ENCODE data around the gene KRT33B. TPM values are rescaled to one million over a fixed set of nuclear protein-coding genes. Genes with fewer than 3 reads are reported as not detected.

The KRT33B gene
- total RNA-seq, result not detected

- H3K27me3 ChIP-seq, result no peaks in the 10 kb centered on the region
- no peak for DNase-seq (ENCODE audit: low spot score in 2 of 2)
- H3K4me3 ChIP-seq, result no peak within 1 kb of the TSS
- H3K36me3 ChIP-seq, result no peaks in the 10 kb centered on the region
- no peaks in the 10 kb centered on the region for H3K4me1 ChIP-seq
- no peaks in the 10 kb centered on the region for H3K9me3 ChIP-seq
- intact Hi-C loops (cut with DNase I), result no loop called here
- TF ChIP-seq CTCF (IDR thresholded peaks at IDR 0.05), result no peak
- H3K27ac ChIP-seq, result no peak within 1 kb of the TSS
Measured at GRCh38 chr17:41369713-41370112, at the start of gene KRT33B. Gene KRT33B, minus strand, starts transcription at chr17:41369813. Its CDS starts 63 bp downstream, at chr17:41369750.

GRCh38 chr17:41418116-41418860 lies 48.7 kb upstream of the KRT33B start:
- H3K36me3 ChIP-seq, result no peaks in the 10 kb centered on the region
- intact Hi-C loops (cut with DNase I), result no loop called here
- no peak overlapping the region for H3K4me3 ChIP-seq
- DNase-seq (ENCODE audit: low spot score in 2 of 2), result no peak
- H3K4me1 ChIP-seq, result peaks cover 0 to 9% of the 10 kb centered on the region in 2 donors
- TF ChIP-seq CTCF (IDR thresholded peaks at IDR 0.05), result no peak
- H3K27me3 ChIP-seq, result no peaks in the 10 kb centered on the region
- H3K9me3 ChIP-seq, result no peaks in the 10 kb centered on the region
- no peak overlapping the region for H3K27ac ChIP-seq

GRCh38 chr17:41417576-41418015 lies 48.0 kb upstream of the KRT33B start:
- Histone ChIP-seq H3K9me3 (no peaks in the 10 kb centered on the region), H3K27me3 (no peaks in the 10 kb centered on the region), H3K36me3 (no peaks in the 10 kb centered on the region), H3K27ac (no peak overlapping the region), H3K4me1 (peaks cover 0 to 9% of the 10 kb centered on the region in 2 donors), H3K4me3 (no peak overlapping the region)
- intact Hi-C loops (cut with DNase I), result no loop called here
- no peak for TF ChIP-seq CTCF (IDR thresholded peaks at IDR 0.05)
- no peak for DNase-seq (ENCODE audit: low spot score in 2 of 2)

GRCh38 chr17:41417127-41417526 lies 47.5 kb upstream of the KRT33B start:
- H3K27me3 ChIP-seq, result no peaks in the 10 kb centered on the region
- intact Hi-C loops (cut with DNase I), result no loop called here
- H3K4me3 ChIP-seq, result no peak overlapping the region
- no peak for DNase-seq (ENCODE audit: low spot score in 2 of 2)
- no peaks in the 10 kb centered on the region for H3K36me3 ChIP-seq
- no peaks in the 10 kb centered on the region for H3K9me3 ChIP-seq
- TF ChIP-seq CTCF (IDR thresholded peaks at IDR 0.05), result no peak
- H3K27ac ChIP-seq, result no peak overlapping the region
- H3K4me1 ChIP-seq, result peaks cover 0 to 9% of the 10 kb centered on the region in 2 donors

- H3K9me3 ChIP-seq, result no peaks in the 10 kb centered on the region
- no peak overlapping the region for H3K27ac ChIP-seq
- H3K4me1 ChIP-seq, result peaks cover 0 to 9% of the 10 kb centered on the region in 2 donors
- no peak for TF ChIP-seq CTCF (IDR thresholded peaks at IDR 0.05)
- H3K36me3 ChIP-seq, result no peaks in the 10 kb centered on the region
- intact Hi-C loops (cut with DNase I), result no loop called here
- no peaks in the 10 kb centered on the region for H3K27me3 ChIP-seq
- no peak for DNase-seq (ENCODE audit: low spot score in 2 of 2)
- no peak overlapping the region for H3K4me3 ChIP-seq
Measured at GRCh38 chr17:41416479-41416878, 46.9 kb upstream of the KRT33B start.

All from ascending aorta (tissue), 2 donors.